ENCODE results near the gene PLA2G4A.

Gene PLA2G4A

GRCh38 chr1:187013582-187014200, 184.9 kb downstream of the PLA2G4A start:
- no peak for DNase-seq (ENCODE audit: low read depth, low spot score)

GRCh38 chr1:187018291-187018690, 189.5 kb downstream of the PLA2G4A start:
- DNase-seq (ENCODE audit: low read depth, low spot score), result no peak

- no peak for DNase-seq (ENCODE audit: low read depth, low spot score)
Observed at GRCh38 chr1:187027253-187027652, 198.5 kb downstream of the PLA2G4A start.

- no peak for DNase-seq (ENCODE audit: low read depth, low spot score)
Observed at GRCh38 chr1:187032316-187032981, 203.7 kb downstream of the PLA2G4A start.

- no peak for DNase-seq (ENCODE audit: low read depth, low spot score)
Observed at GRCh38 chr1:187032982-187033692, 204.4 kb downstream of the PLA2G4A start.

- no peak for DNase-seq (ENCODE audit: low read depth, low spot score)
Observed at GRCh38 chr1:187033693-187034390, 205.1 kb downstream of the PLA2G4A start.

- no peak for DNase-seq (ENCODE audit: low read depth, low spot score)
Observed at GRCh38 chr1:187034501-187034900, 205.8 kb downstream of the PLA2G4A start.

GRCh38 chr1:187037973-187038553, 209.3 kb downstream of the PLA2G4A start:
- no peak for DNase-seq (ENCODE audit: low read depth, low spot score)

Data from activated CD4-positive, CD25-positive, alpha-beta regulatory T cell treated with anti-CD3 and anti-CD28 coated beads, Interleukin-2, amount 50 U/mL, for 16 hours (primary cell).